HepG2 (cell line): ENCODE results near the gene RSPH10B. TPM values are rescaled to one million over a fixed set of nuclear protein-coding genes. Genes with fewer than 3 reads are reported as not detected.

Experiments
- CAMTA2 ChIP-seq: sonication (generic); formaldehyde crosslinking; IDR thresholded peaks from 2 replicates; pipeline ENCODE4 v1.4.0; 2020; ENCODE audit warnings: mild to moderate bottlenecking, missing genetic modification reagents, borderline replicate concordance
- GATAD1 ChIP-seq: IDR thresholded peaks from 2 replicates; pipeline ENCODE4 v1.6.1; 2016; ENCODE audit warnings: missing genetic modification reagents, missing compliant biosample characterization
- HMG20A ChIP-seq: IDR thresholded peaks from 2 replicates; pipeline ENCODE4 v1.6.1; 2016; ENCODE audit warnings: borderline replicate concordance
- HOXA9 ChIP-seq: sonication (generic); formaldehyde crosslinking; IDR thresholded peaks from 2 replicates; pipeline ENCODE4 v1.8.1; 2022; ENCODE audit warnings: missing genetic modification reagents, mild to moderate bottlenecking, moderate library complexity, borderline replicate concordance
- IRF9 ChIP-seq: sonication (generic); formaldehyde crosslinking; IDR thresholded peaks from 2 replicates; pipeline ENCODE4 v1.8.0; 2022; ENCODE audit warnings: missing genetic modification reagents, mild to moderate bottlenecking, borderline replicate concordance
- KDM2A ChIP-seq: sonication (generic); formaldehyde crosslinking; IDR thresholded peaks from 2 replicates; pipeline ENCODE4 v1.4.0; 2020; ENCODE audit warnings: low read depth, missing genetic modification reagents, borderline replicate concordance
- MIER3 ChIP-seq: IDR thresholded peaks from 2 replicates; pipeline ENCODE4 v1.6.1; 2016; ENCODE audit warnings: missing compliant biosample characterization, borderline replicate concordance
- NONO ChIP-seq, 2 experiments: fragments of 450-650 bp in 1 of 2; sonication (generic) in 1 of 2; formaldehyde crosslinking in 1 of 2; IDR thresholded peaks in 1 of 2; conservative IDR thresholded peaks in 1 of 2; 2 replicates each; pipeline versions ENCODE4 v1.6.1 to v1.8.0; 2017 to 2022; ENCODE audit warnings: mild to moderate bottlenecking in 1 of 2, missing genetic modification reagents in 1 of 2, moderate library complexity in 1 of 2
- NR2F2 ChIP-seq: IDR thresholded peaks from 2 replicates; pipeline ENCODE4 v1.6.1; 2012; ENCODE audit warnings: low read depth, inconsistent platforms, borderline replicate concordance
- PITX1 ChIP-seq: sonication (generic); formaldehyde crosslinking; IDR thresholded peaks from 2 replicates; pipeline ENCODE4 v1.5.1; 2020; ENCODE audit warnings: mild to moderate bottlenecking, missing genetic modification reagents
- PTBP1 ChIP-seq: fragments of 200-400 bp; formaldehyde crosslinking; IDR thresholded peaks from 2 replicates; pipeline ENCODE4 v1.6.1; 2018; ENCODE audit warnings: low read length, low read depth; ENCODE audit not compliant: poor library complexity, severe bottlenecking
- RBFOX2 ChIP-seq: fragments of 200-400 bp; formaldehyde crosslinking; IDR thresholded peaks from 2 replicates; pipeline ENCODE4 v1.6.1; 2017; ENCODE audit warnings: low read depth, mild to moderate bottlenecking, low read length
- TCF12 ChIP-seq, 2 experiments: fragments of 450-650 bp in 1 of 2; sonication (generic) in 1 of 2; formaldehyde crosslinking in 1 of 2; IDR thresholded peaks; 2 replicates each; pipeline versions ENCODE4 v1.6.1 to v1.8.0; 2017 to 2022; ENCODE audit warnings: antibody characterized with exemption in 1 of 2, mild to moderate bottlenecking in 1 of 2, missing genetic modification reagents in 1 of 2, moderate library complexity in 1 of 2
- TEAD3 ChIP-seq: optimal IDR thresholded peaks from 2 replicates; pipeline ENCODE3; 2016; ENCODE audit warnings: borderline replicate concordance
- TMF1 ChIP-seq: sonication (generic); formaldehyde crosslinking; IDR thresholded peaks from 2 replicates; pipeline ENCODE4 v1.8.1; 2022; ENCODE audit warnings: low read depth, missing genetic modification reagents
- TOE1 ChIP-seq: sonication (generic); formaldehyde crosslinking; IDR thresholded peaks from 2 replicates; pipeline ENCODE4 v1.4.0; 2020; ENCODE audit warnings: mild to moderate bottlenecking, missing genetic modification reagents
- TOPORS ChIP-seq: sonication (generic); formaldehyde crosslinking; IDR thresholded peaks from 2 replicates; pipeline ENCODE4 v1.8.0; 2023; ENCODE audit warnings: mild to moderate bottlenecking, missing genetic modification reagents
- ZBTB49 ChIP-seq: sonication (generic); formaldehyde crosslinking; IDR thresholded peaks from 2 replicates; pipeline ENCODE4 v1.4.0; 2020; ENCODE audit warnings: missing genetic modification reagents, borderline replicate concordance
- ZNF264 ChIP-seq: sonication (generic); formaldehyde crosslinking; IDR thresholded peaks from 2 replicates; pipeline ENCODE4 v1.4.0; 2020; ENCODE audit warnings: missing genetic modification reagents
- ZNF326 ChIP-seq: sonication (generic); formaldehyde crosslinking; IDR thresholded peaks from 2 replicates; pipeline ENCODE4 v1.4.0; 2020; ENCODE audit warnings: missing genetic modification reagents, borderline replicate concordance
- ZNF331 ChIP-seq: sonication (generic); formaldehyde crosslinking; IDR thresholded peaks from 2 replicates; pipeline ENCODE4 v1.4.0; 2020; ENCODE audit warnings: missing genetic modification reagents
- ZNF503 ChIP-seq: sonication (generic); formaldehyde crosslinking; IDR thresholded peaks from 2 replicates; pipeline ENCODE4 v1.4.0; 2020; ENCODE audit warnings: missing genetic modification reagents
- ZNF788 ChIP-seq: sonication (generic); formaldehyde crosslinking; IDR thresholded peaks from 2 replicates; pipeline ENCODE4 v1.5.0; 2020; ENCODE audit warnings: mild to moderate bottlenecking, missing genetic modification reagents, borderline replicate concordance
- polyA plus RNA-seq, 8 experiments: library from polyadenylated mRNA; depleted of rRNA in 3 of 8; stranded (reverse) in 7 of 8; unstranded in 1 of 8; fragments of >200 nt; fragmentation: Illumina TruSeq in 4 of 8; extraction: Trizol in 4 of 8; gene quantifications; 2 replicates each; pipeline versions ENCODE4 v1.2.1 to v1.2.3, GENCODE V29; 2011 to 2016; ENCODE audit warnings: low read depth in 4 of 8, missing spikeins in 1 of 8, mixed read lengths in 1 of 8; ENCODE audit not compliant: insufficient read depth in 1 of 8
- total RNA-seq, 5 experiments: library from RNA; depleted of rRNA; stranded (reverse); fragments of >200 nt; fragmentation: Illumina TruSeq; extraction: Trizol; gene quantifications; 2 replicates each; pipeline ENCODE4 v1.2.3, GENCODE V29; 2016; ENCODE audit warnings: low read depth in 1 of 5

RSPH10B gene
- total and polyA plus RNA-seq, 2 of the 13 experiments (the other 11 are each of a cell fraction or from before 2014, with no cell fraction given) = not detected

GRCh38 chr7:6008668-6009611, 38.5 kb upstream of the RSPH10B start, which contains the start of the genes AIMP2 and PMS2 (continued):
- TF ChIP-seq TMF1 (peak; percentile 98), HMG20A (CRISPR knock-in tag) (peak; percentile 47; the same call in 1 of the 2 replicates), ZNF503 (CRISPR knock-in tag) (peak; percentile 91; the same call in 1 of the 2 replicates), PTBP1 (no peak), MIER3 (CRISPR knock-in tag) (peak; percentile 77), TEAD3 (CRISPR knock-in tag) (peak; percentile 23), GATAD1 (CRISPR knock-in tag) (peak; percentile 86), TOPORS (peak; percentile 100), TCF12 (IDR thresholded peaks at IDR 0.05) (no peak), TCF12 (CRISPR knock-in tag; IDR thresholded peaks at IDR 0.05) (no peak; the same call in none of the 2 replicates), ZNF326 (CRISPR knock-in tag) (no peak), NONO (IDR thresholded peaks at IDR 0.05) (no peak), NONO (CRISPR knock-in tag; conservative IDR thresholded peaks at IDR 0.05) (peak; percentile 98), IRF9 (CRISPR knock-in tag) (peak; percentile 100), ZNF264 (CRISPR knock-in tag) (peak; percentile 97), RBFOX2 (peak; percentile 95), ZBTB49 (peak; percentile 89), ZNF331 (CRISPR knock-in tag) (peak; percentile 89), NR2F2 (peak; percentile 84; the same call in 1 of the 2 replicates), ZNF788 (CRISPR knock-in tag) (peak; percentile 95), HOXA9 (peak; percentile 99), PITX1 (CRISPR knock-in tag) (peak; percentile 85), CAMTA2 (CRISPR knock-in tag) (peak; percentile 93), KDM2A (CRISPR knock-in tag) (peak; percentile 94), TOE1 (peak; percentile 74; the same call in 1 of the 2 replicates)
